Liver (tissue), 9 donors: ENCODE results near the gene ARHGEF25. TPM values are rescaled to one million over a fixed set of nuclear protein-coding genes. Genes with fewer than 3 reads are reported as not detected.

Experiments
- DNase-seq: peaks from one replicate; pipeline ENCODE4 v3.0.0-alpha.2; 2017; ENCODE audit warnings: low spot score
- H3K27ac ChIP-seq, 2 donors: one replicate each; pipeline ENCODE4 v1.7.0; 2013; ENCODE audit warnings: inconsistent platforms in 2 of 2, low read length in 2 of 2, control low read depth in 1 of 2, low read depth in 1 of 2, mild to moderate bottlenecking in 1 of 2
- H3K27me3 ChIP-seq, 4 donors: one replicate each; pipeline versions ENCODE4 v1.6.1 to v1.7.0; 2013; ENCODE audit warnings: low read length in 3 of 4, inconsistent platforms in 1 of 4, mild to moderate bottlenecking in 1 of 4, moderate library complexity in 1 of 4; ENCODE audit not compliant: control insufficient read depth in 4 of 4, insufficient read depth in 4 of 4
- H3K36me3 ChIP-seq, 4 donors: one replicate each; pipeline versions ENCODE4 v1.6.1 to v1.7.0; 2013; ENCODE audit warnings: low read length in 3 of 4, mild to moderate bottlenecking in 3 of 4, low read depth in 1 of 4, moderate library complexity in 1 of 4; ENCODE audit not compliant: control insufficient read depth in 4 of 4, insufficient read depth in 3 of 4
- H3K4me1 ChIP-seq, 4 donors: one replicate each; pipeline versions ENCODE4 v1.6.1 to v1.7.0; 2013; ENCODE audit warnings: low read length in 3 of 4, mild to moderate bottlenecking in 3 of 4, moderate library complexity in 1 of 4; ENCODE audit not compliant: control insufficient read depth in 4 of 4, insufficient read depth in 4 of 4
- H3K4me3 ChIP-seq, 3 donors: one replicate each; pipeline versions ENCODE4 v1.6.1 to v1.7.0; 2013; ENCODE audit warnings: low read length in 3 of 3, control low read depth in 1 of 3, low read depth in 1 of 3, mild to moderate bottlenecking in 1 of 3
- H3K9ac ChIP-seq, 2 donors: one replicate each; pipeline ENCODE4 v1.7.0; 2013; ENCODE audit warnings: low read length in 2 of 2, mild to moderate bottlenecking in 2 of 2, moderate library complexity in 2 of 2, control low read depth in 1 of 2, low read depth in 1 of 2
- H3K9me3 ChIP-seq, 4 donors: one replicate each; pipeline versions ENCODE4 v1.6.1 to v1.7.0; 2013; ENCODE audit warnings: low read length in 3 of 4; ENCODE audit not compliant: control insufficient read depth in 4 of 4
- ATF3 ChIP-seq: IDR thresholded peaks from 2 replicates; pipeline ENCODE4 v1.6.1; 2016; ENCODE audit warnings: antibody characterized with exemption
- EGR1 ChIP-seq, 2 donors: IDR thresholded peaks; 2 replicates each; pipeline ENCODE4 v1.6.1; 2016 to 2018; ENCODE audit warnings: antibody characterized with exemption in 2 of 2, low read depth in 2 of 2
- FOXA1 ChIP-seq: IDR thresholded peaks from 2 replicates; pipeline ENCODE4 v1.6.1; 2016; ENCODE audit warnings: antibody characterized with exemption
- FOXA2 ChIP-seq: IDR thresholded peaks from 2 replicates; pipeline ENCODE4 v1.6.1; 2016; ENCODE audit warnings: antibody characterized with exemption
- HNF4A ChIP-seq, 2 donors: conservative IDR thresholded peaks; 2 replicates each; pipeline ENCODE4 v1.6.1; 2016; ENCODE audit warnings: antibody characterized with exemption in 2 of 2, mild to moderate bottlenecking in 2 of 2
- HNF4G ChIP-seq: IDR thresholded peaks from 2 replicates; pipeline ENCODE4 v1.6.1; 2016; ENCODE audit warnings: antibody characterized with exemption
- JUND ChIP-seq, 2 donors: IDR thresholded peaks; 2 replicates each; pipeline ENCODE4 v1.6.1; 2016; ENCODE audit warnings: antibody characterized with exemption in 2 of 2
- NR2F2 ChIP-seq: IDR thresholded peaks from 2 replicates; pipeline ENCODE4 v1.6.1; 2016; ENCODE audit warnings: antibody characterized with exemption
- RAD21 ChIP-seq, 2 donors: IDR thresholded peaks; 2 replicates each; pipeline ENCODE4 v1.6.1; 2016; ENCODE audit warnings: antibody characterized with exemption in 2 of 2, mild to moderate bottlenecking in 2 of 2
- RXRA ChIP-seq, 2 donors: IDR thresholded peaks; 2 replicates each; pipeline ENCODE4 v1.6.1; 2017 to 2018; ENCODE audit warnings: antibody characterized with exemption in 2 of 2, mild to moderate bottlenecking in 1 of 2
- SP1 ChIP-seq: IDR thresholded peaks from 2 replicates; pipeline ENCODE4 v1.6.1; 2018; ENCODE audit warnings: antibody characterized with exemption, mild to moderate bottlenecking
- TAF1 ChIP-seq: conservative IDR thresholded peaks from 2 replicates; pipeline ENCODE4 v1.6.1; 2016; ENCODE audit warnings: antibody characterized with exemption, mild to moderate bottlenecking
- YY1 ChIP-seq: IDR thresholded peaks from 2 replicates; pipeline ENCODE4 v1.6.1; 2016; ENCODE audit warnings: antibody characterized with exemption, mild to moderate bottlenecking
- WGBS: extraction: QIAGEN DNeasy Blood & Tissue Kit; methylation state at CpG from one replicate; pipeline ENCODE4 v1.1.7; 2013; 5-methylcytosine and 5-hydroxymethylcytosine counted together
- polyA plus RNA-seq, 2 donors: library from polyadenylated mRNA; stranded (reverse) in 1 of 2; unstranded in 1 of 2; fragments of 200-250 nt in 1 of 2; fragments of >200 nt in 1 of 2; fragmentation: Nextera tagmentation in 1 of 2; extraction: Ambion mirVana in 1 of 2; gene quantifications; one replicate each; pipeline versions ENCODE4 v1.2.1 to v1.2.3, GENCODE V29; 2013 to 2015
- total RNA-seq, 2 donors: library from RNA; depleted of rRNA; stranded (reverse); fragments of >200 nt; gene quantifications; one replicate each; pipeline ENCODE4 v1.2.3, GENCODE V29; 2014
- TF ChIP-seq, protein P1 (sequence below): IDR thresholded peaks from 2 replicates; pipeline ENCODE4 v1.6.1; 2016; ENCODE audit warnings: antibody characterized with exemption, mild to moderate bottlenecking
- TF ChIP-seq, protein P2 (sequence below): fragments of 150-350 bp; IDR thresholded peaks from 2 replicates; pipeline ENCODE4 v1.5.1; 2017; ENCODE audit warnings: improper control_type of control experiment, low read depth, low read length; ENCODE audit not compliant: missing input control
- TF ChIP-seq, protein P3 (sequence below): IDR thresholded peaks from 2 replicates; pipeline ENCODE4 v1.6.1; 2016; ENCODE audit warnings: antibody characterized with exemption
- donor health status: healthy.
- donor health status: healthy.
- donor health status: healthy.
- donor health status: healthy.
- donor health status: healthy.

The ARHGEF25 gene
- total and polyA plus RNA-seq, 4 donors = 0.57 to 2.3 (median 1.9) TPM

DNA sequence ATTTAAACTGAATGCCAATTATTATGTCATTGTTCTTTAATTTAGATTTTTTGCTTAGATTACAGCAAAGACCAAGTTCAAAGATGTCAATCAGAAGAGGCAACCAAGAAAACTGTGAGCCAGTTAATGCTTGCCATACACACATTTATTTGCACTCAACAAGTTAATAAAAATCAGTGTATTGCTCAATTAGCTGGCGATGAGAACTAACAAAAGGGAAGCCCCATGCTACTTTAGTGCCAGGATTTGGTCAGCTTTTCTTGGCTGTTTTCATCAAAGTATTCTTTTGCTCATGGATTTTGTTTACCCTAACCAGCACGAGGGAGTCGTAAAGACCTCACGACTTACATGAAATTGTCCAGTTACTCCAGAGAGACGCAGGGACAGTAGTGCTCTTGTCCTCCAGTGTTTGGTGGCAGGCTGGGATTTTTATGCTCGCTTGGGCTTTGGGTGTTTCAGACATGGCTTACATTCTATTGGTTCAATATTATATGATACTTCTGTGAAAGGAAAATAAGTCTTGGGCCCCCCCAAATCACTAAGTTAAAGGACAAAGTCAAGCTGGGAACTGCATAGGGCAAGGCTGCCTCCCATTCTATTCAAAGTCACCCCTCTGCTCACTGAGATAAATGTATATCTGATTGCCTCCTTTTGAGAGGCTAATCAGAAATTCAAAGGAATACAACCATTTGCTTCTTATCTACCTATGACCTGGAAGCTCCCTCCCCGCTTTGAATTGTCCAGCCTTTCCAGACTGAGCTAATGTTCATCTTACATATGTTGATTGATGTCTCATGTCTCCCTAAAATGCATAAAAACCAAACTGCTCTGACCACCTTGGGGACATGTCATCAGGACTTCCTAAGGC is 29.2 kb downstream of the ARHGEF25 start:
- no peak overlapping the region for H3K4me3 ChIP-seq
- H3K9me3 ChIP-seq = no peaks in the 10 kb centered on the region
- WGBS = 60% methylated on average over 7 of the region's 7 CpGs
- H3K27ac ChIP-seq = no peak overlapping the region
- no peak overlapping the region for H3K9ac ChIP-seq
- no peaks in the 10 kb centered on the region for H3K4me1 ChIP-seq
- no peak for DNase-seq
- H3K36me3 ChIP-seq = no peaks in the 10 kb centered on the region
- no peak for TF ChIP-seq JUND (IDR thresholded peaks at IDR 0.05)
- TF ChIP-seq RAD21 (IDR thresholded peaks at IDR 0.05) = no peak
- no peak for TF ChIP-seq TAF1
- TF ChIP-seq HNF4A (conservative IDR thresholded peaks at IDR 0.05) = no peak
- TF ChIP-seq RXRA (IDR thresholded peaks at IDR 0.05) = no peak
- TF ChIP-seq, protein P1, sequence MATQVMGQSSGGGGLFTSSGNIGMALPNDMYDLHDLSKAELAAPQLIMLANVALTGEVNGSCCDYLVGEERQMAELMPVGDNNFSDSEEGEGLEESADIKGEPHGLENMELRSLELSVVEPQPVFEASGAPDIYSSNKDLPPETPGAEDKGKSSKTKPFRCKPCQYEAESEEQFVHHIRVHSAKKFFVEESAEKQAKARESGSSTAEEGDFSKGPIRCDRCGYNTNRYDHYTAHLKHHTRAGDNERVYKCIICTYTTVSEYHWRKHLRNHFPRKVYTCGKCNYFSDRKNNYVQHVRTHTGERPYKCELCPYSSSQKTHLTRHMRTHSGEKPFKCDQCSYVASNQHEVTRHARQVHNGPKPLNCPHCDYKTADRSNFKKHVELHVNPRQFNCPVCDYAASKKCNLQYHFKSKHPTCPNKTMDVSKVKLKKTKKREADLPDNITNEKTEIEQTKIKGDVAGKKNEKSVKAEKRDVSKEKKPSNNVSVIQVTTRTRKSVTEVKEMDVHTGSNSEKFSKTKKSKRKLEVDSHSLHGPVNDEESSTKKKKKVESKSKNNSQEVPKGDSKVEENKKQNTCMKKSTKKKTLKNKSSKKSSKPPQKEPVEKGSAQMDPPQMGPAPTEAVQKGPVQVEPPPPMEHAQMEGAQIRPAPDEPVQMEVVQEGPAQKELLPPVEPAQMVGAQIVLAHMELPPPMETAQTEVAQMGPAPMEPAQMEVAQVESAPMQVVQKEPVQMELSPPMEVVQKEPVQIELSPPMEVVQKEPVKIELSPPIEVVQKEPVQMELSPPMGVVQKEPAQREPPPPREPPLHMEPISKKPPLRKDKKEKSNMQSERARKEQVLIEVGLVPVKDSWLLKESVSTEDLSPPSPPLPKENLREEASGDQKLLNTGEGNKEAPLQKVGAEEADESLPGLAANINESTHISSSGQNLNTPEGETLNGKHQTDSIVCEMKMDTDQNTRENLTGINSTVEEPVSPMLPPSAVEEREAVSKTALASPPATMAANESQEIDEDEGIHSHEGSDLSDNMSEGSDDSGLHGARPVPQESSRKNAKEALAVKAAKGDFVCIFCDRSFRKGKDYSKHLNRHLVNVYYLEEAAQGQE = no peak
- no peak for TF ChIP-seq SP1
- TF ChIP-seq, protein P2, sequence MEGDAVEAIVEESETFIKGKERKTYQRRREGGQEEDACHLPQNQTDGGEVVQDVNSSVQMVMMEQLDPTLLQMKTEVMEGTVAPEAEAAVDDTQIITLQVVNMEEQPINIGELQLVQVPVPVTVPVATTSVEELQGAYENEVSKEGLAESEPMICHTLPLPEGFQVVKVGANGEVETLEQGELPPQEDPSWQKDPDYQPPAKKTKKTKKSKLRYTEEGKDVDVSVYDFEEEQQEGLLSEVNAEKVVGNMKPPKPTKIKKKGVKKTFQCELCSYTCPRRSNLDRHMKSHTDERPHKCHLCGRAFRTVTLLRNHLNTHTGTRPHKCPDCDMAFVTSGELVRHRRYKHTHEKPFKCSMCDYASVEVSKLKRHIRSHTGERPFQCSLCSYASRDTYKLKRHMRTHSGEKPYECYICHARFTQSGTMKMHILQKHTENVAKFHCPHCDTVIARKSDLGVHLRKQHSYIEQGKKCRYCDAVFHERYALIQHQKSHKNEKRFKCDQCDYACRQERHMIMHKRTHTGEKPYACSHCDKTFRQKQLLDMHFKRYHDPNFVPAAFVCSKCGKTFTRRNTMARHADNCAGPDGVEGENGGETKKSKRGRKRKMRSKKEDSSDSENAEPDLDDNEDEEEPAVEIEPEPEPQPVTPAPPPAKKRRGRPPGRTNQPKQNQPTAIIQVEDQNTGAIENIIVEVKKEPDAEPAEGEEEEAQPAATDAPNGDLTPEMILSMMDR = no peak
- TF ChIP-seq FOXA2 = no peak
- no peak for TF ChIP-seq HNF4G
- TF ChIP-seq, protein P3, sequence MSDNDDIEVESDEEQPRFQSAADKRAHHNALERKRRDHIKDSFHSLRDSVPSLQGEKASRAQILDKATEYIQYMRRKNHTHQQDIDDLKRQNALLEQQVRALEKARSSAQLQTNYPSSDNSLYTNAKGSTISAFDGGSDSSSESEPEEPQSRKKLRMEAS = no peak
- no peak for TF ChIP-seq FOXA1
- no peak for TF ChIP-seq NR2F2
- TF ChIP-seq ATF3 = no peak
- peaks cover 0 to 5% (median 0%) of the 10 kb centered on the region in 4 donors for H3K27me3 ChIP-seq

DNA sequence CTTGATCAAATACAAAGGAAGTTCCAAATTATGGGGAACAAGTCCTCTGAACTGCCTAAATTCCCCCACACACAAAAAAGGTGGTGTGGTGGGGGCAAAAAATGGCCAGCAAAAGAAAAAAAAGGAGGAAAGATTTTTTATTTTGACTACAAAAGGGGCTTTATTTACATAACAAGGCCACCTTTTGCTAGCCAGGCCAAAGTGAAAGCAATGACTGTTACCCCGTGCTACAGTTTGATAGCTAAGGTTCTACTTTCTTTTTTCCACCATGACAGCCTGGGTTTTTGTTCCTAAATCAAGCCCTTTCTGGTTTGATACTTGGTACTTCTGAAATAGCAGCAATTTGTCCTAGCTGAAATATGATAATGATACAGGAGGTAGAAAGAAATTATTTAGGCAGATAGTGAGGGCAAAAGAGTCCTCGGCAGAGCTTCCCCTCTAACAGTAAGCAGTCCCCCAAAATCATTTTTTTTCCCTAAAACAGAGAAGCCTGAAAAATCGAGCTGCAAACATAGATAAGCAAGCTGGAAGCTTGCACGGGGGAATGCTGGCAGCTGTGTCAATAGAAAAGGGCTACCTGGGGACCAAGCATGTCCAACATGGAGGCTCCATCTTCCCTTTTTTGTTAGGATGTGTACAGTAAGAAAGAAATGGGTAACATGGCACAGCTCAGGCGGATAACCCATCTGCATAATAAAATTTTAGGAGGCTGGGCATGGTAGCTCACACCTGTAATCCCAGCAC is 30.6 kb downstream of the ARHGEF25 start:
- no peak overlapping the region for H3K27ac ChIP-seq
- no peaks in the 10 kb centered on the region for H3K27me3 ChIP-seq
- H3K9ac ChIP-seq = no peak overlapping the region
- no peak overlapping the region for H3K4me3 ChIP-seq
- 49% methylated on average over 5 of the region's 5 CpGs for WGBS
- no peak for DNase-seq
- no peaks in the 10 kb centered on the region for H3K4me1 ChIP-seq
- no peaks in the 10 kb centered on the region for H3K36me3 ChIP-seq
- H3K9me3 ChIP-seq = no peaks in the 10 kb centered on the region
- TF ChIP-seq, protein P1 = no peak
- TF ChIP-seq EGR1 (IDR thresholded peaks at IDR 0.05; ENCODE audit: low read depth in 2 of 2) (no peak), YY1 (no peak), FOXA2 (no peak), SP1 (no peak), RXRA (IDR thresholded peaks at IDR 0.05) (no peak), RAD21 (IDR thresholded peaks at IDR 0.05) (no peak), HNF4A (conservative IDR thresholded peaks at IDR 0.05) (no peak)
- TF ChIP-seq, protein P2 = no peak
